Smooth muscle cell of trachea (primary cell): ENCODE results near the gene TUBGCP2. TPM values are rescaled to one million over a fixed set of nuclear protein-coding genes. Genes with fewer than 3 reads are reported as not detected.

Experiments
- total RNA-seq: library from RNA; depleted of rRNA; stranded (reverse); fragments of >200 nt; gene quantifications from 2 replicates; pipeline ENCODE4 v1.2.1, GENCODE V29; 2014

TUBGCP2 gene, protein sequence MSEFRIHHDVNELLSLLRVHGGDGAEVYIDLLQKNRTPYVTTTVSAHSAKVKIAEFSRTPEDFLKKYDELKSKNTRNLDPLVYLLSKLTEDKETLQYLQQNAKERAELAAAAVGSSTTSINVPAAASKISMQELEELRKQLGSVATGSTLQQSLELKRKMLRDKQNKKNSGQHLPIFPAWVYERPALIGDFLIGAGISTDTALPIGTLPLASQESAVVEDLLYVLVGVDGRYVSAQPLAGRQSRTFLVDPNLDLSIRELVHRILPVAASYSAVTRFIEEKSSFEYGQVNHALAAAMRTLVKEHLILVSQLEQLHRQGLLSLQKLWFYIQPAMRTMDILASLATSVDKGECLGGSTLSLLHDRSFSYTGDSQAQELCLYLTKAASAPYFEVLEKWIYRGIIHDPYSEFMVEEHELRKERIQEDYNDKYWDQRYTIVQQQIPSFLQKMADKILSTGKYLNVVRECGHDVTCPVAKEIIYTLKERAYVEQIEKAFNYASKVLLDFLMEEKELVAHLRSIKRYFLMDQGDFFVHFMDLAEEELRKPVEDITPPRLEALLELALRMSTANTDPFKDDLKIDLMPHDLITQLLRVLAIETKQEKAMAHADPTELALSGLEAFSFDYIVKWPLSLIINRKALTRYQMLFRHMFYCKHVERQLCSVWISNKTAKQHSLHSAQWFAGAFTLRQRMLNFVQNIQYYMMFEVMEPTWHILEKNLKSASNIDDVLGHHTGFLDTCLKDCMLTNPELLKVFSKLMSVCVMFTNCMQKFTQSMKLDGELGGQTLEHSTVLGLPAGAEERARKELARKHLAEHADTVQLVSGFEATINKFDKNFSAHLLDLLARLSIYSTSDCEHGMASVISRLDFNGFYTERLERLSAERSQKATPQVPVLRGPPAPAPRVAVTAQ
- 58.9 and 79.1 TPM in 2 replicates for total RNA-seq

GRCh38 chr10:133308421-133309099 lies at the start of gene TUBGCP2, which contains the start of gene ZNF511:
TUBGCP2 (minus strand) TSS chr10:133308872; CDS start chr10:133302941, 5,931 bp downstream.
ZNF511 (plus strand) TSS chr10:133308914; CDS start chr10:133308944, 30 bp downstream.

DNA sequence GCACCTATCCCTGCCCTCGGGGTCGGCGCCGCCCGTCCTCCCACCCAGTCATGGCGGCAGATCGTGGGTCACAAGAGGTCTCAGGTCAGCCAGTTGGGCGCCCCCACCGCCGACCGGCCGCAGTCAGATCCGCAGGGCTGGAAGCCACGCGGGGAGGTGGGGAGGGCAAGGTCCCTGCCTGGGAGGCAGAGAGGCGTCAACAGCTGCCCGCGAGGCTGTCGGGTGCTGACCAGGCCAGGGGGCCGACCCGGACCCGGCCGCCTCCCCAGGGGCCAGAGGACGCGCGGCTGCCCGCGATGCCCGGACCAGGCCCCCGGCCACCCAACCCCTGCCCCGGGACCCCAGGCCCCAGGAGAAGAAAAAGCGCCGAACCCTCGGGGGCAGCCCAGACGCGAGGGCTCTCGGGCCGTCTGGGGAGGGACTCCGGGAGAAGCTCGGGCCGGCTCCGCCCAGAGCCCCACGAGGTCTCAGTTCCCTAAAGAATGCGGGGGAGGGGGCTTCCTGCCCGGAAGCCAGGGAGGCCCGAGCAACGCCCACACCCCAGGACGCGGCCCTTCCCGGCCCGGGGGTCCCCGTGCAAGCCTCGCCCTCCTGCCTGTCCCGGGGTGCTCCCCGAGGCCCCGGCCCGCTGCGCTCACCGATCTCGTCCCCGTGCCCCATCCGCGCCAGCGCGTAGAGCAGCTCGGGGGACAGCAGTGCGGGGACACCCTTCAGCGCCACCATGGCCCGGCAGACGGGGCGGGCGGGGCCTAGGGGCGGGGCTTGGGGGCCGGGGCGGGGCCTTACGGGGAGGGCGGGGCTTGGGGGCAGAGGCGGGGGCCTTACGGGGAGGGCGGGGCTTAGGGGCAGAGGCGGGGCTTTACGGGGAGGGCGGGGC lies 48.9 kb upstream of the TUBGCP2 start, which contains the start of gene FUOM:
Gene FUOM, minus strand, starts transcription at position 735 of the 877 bp plus-strand sequence. Its CDS starts 12 bp downstream, at position 723.

DNA sequence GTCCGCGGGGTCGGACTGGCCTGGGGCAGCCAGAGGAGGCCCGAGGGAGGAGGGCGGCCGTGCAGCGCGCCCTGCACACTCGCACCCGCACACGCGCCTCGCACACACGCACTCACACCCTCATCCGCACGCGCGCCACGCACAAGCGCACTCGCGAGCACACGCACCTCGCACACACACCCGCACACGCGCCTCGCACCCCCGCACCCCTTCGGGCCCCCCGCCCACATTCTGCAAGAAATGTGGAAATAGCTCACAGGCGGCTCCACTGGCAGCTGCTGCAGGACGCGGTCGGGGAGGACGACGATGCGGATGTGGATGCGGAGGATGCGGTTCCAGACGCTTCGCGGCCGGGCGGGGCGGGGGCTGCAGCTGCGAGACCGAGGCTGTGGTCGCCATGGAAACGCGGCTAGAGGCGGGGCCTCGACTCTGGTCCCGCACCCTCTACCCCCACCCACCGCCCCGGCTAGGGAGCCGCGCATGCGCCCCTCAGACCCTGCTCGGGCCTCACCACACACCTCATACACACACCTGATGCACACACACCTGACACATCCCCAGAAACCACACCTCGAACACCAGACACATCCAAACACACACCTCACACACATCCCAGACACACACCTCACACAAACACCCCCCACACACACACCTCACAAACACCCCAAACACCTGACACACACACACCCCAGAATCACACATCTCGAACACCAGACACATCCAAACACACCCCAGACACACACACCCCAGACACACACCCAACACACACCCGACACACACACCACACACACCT lies 28.1 kb upstream of the TUBGCP2 start, which contains the start of gene CALY:
Gene CALY, minus strand, starts transcription at position 320 of the 793 bp plus-strand sequence. CDS start 7,907 bp downstream, outside the sequence.

GRCh38 chr10:133276435-133277201 lies 32.1 kb downstream of the TUBGCP2 start, which contains the start of gene ADAM8:
ADAM8 (minus strand) TSS chr10:133276868; CDS start chr10:133276817, 51 bp downstream.

GRCh38 chr10:133237588-133238465 lies 70.8 kb downstream of the TUBGCP2 start, which contains the start of gene VENTX:
VENTX (plus strand) TSS chr10:133237855; CDS start chr10:133237915, 60 bp downstream.

DNA sequence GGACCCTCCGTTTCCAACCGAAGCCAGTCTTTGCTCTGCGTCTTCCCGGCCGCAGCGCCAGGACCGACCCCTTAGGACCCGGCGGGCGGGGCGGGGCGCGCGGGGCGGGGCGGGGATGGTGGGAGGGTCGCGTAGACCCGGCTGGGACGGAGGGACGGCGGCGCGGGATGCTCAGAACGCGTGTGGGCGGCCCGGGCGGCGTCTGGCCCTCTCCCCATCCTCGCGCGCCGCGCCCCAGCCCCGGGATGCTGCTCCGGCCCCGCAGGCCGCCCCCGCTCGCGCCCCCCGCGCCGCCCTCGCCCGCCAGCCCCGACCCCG lies 78.7 kb downstream of the TUBGCP2 start, which contains the start of gene UTF1:
Gene UTF1, plus strand, starts transcription at position 174 of the 318 bp plus-strand sequence. Its CDS starts 72 bp downstream, at position 246.

Other genes with a start within 250 kb of the TUBGCP2 start
- gene ADGRA1, start 220.9 kb downstream of the TUBGCP2 start, total RNA-seq: not detected in 2 replicates
- gene KNDC1, start 148.7 kb downstream of the TUBGCP2 start, total RNA-seq: 0.73 and 2.3 TPM in 2 replicates
- gene UTF1, start 78.7 kb downstream of the TUBGCP2 start, total RNA-seq: not detected in 2 replicates
- under 0.01 TPM in 1 of 2 replicates, not detected in the other for gene VENTX, start 71.0 kb downstream of the TUBGCP2 start, total RNA-seq
- gene ADAM8, start 32.0 kb downstream of the TUBGCP2 start, total RNA-seq: 1.2 and 2.9 TPM in 2 replicates
- gene ZNF511, start within 50 bp of the TUBGCP2 start, total RNA-seq: 23.7 and 29.3 TPM in 2 replicates
- gene CALY, start 28.0 kb upstream of the TUBGCP2 start, total RNA-seq: 0.33 TPM in 1 of 2 replicates, not detected in the other
- gene PRAP1, start 38.5 kb upstream of the TUBGCP2 start, total RNA-seq: not detected in 2 replicates
- 24.8 and 26.5 TPM in 2 replicates for gene FUOM, start 49.1 kb upstream of the TUBGCP2 start, total RNA-seq
- gene ECHS1, start 64.5 kb upstream of the TUBGCP2 start, total RNA-seq: 94.0 and 109 TPM in 2 replicates
- 9.6 and 12.1 TPM in 2 replicates for gene PAOX, start 70.4 kb upstream of the TUBGCP2 start, total RNA-seq
- gene MTG1, start 85.3 kb upstream of the TUBGCP2 start, total RNA-seq: 21.5 and 33.5 TPM in 2 replicates
- gene SPRN, start 115.8 kb upstream of the TUBGCP2 start, total RNA-seq: 0.87 and 3.1 TPM in 2 replicates
- gene SCART1, start 145.1 kb upstream of the TUBGCP2 start, total RNA-seq: 3.0 and 3.9 TPM in 2 replicates
- 0.33 and 0.44 TPM in 2 replicates for gene CYP2E1, start 218.5 kb upstream of the TUBGCP2 start, total RNA-seq